SU-DHL-6 (cell line): Measurements from ENCODE around the gene MYCBPAP.

Experiments
- H2AFZ ChIP-seq: fragments of 200-600 bp; sonication (generic); 2 replicates; pipeline ENCODE4 v1.6.1; 2014; ENCODE audit warnings: low read depth, mild to moderate bottlenecking, moderate library complexity, mixed read lengths, antibody characterized with exemption, low read length; ENCODE audit not compliant: severe bottlenecking
- H3F3A ChIP-seq: fragments of 200-600 bp; shearing (Covaris generic); 2 replicates; pipeline ENCODE4 v1.6.0; 2016; ENCODE audit warnings: antibody characterized with exemption, mild to moderate bottlenecking; ENCODE audit not compliant: insufficient read depth
- H3K27ac ChIP-seq: fragments of 200-600 bp; sonication (generic); 2 replicates; pipeline ENCODE4 v1.5.1; 2016; ENCODE audit warnings: low read depth, mild to moderate bottlenecking, low read length, moderate library complexity, mixed read lengths
- H3K27me3 ChIP-seq: fragments of 200-600 bp; sonication (generic), shearing (Covaris generic); 2 replicates; pipeline ENCODE4 v1.6.0; 2014; ENCODE audit warnings: mild to moderate bottlenecking, low read length
- H3K36me3 ChIP-seq: fragments of 200-600 bp; sonication (generic); 2 replicates; pipeline ENCODE4 v1.6.1; 2014; ENCODE audit warnings: mild to moderate bottlenecking, low read length, mixed read lengths
- H3K4me2 ChIP-seq: fragments of 300-600, 200-600 bp; shearing (Covaris generic), sonication (generic); 2 replicates; pipeline ENCODE4 v1.6.0; 2014; ENCODE audit warnings: low read length, low read depth, mild to moderate bottlenecking; ENCODE audit not compliant: poor library complexity, severe bottlenecking
- H3K4me3 ChIP-seq: fragments of 200-600 bp; sonication (generic); 2 replicates; pipeline ENCODE4 v1.5.1; 2014; ENCODE audit warnings: antibody characterized with exemption, low read length, mild to moderate bottlenecking, mixed read lengths; ENCODE audit not compliant: insufficient read depth, poor library complexity, severe bottlenecking
- H3K79me2 ChIP-seq: fragments of 200-600 bp; sonication (generic); 2 replicates; pipeline ENCODE4 v1.6.1; 2014; ENCODE audit warnings: mild to moderate bottlenecking, low read length, moderate library complexity; ENCODE audit not compliant: insufficient read depth
- H3K9ac ChIP-seq: fragments of 200-600 bp; sonication (generic); 2 replicates; pipeline ENCODE4 v1.7.0; 2014; ENCODE audit warnings: mild to moderate bottlenecking, low read length
- H3K9me2 ChIP-seq: fragments of 200-600 bp; sonication (generic); replicated peaks from 2 replicates; pipeline ENCODE4 v1.6.1; 2014; ENCODE audit warnings: low read length; ENCODE audit not compliant: insufficient read depth
- H3K9me3 ChIP-seq: fragments of 200-600 bp; sonication (generic); 2 replicates; pipeline ENCODE4 v1.6.1; 2014; ENCODE audit warnings: low read length, mixed read lengths; ENCODE audit not compliant: insufficient read depth
- H4K20me1 ChIP-seq: fragments of 200-600 bp; sonication (generic); 2 replicates; pipeline ENCODE4 v1.6.1; 2014; ENCODE audit warnings: low read depth, mild to moderate bottlenecking, antibody characterized with exemption, low read length, moderate library complexity, mixed read lengths
- CTCF ChIP-seq: fragments of 200-600 bp; sonication (generic); IDR thresholded peaks from one replicate; pipeline ENCODE4 v1.5.1; 2017; ENCODE audit warnings: antibody characterized with exemption, mild to moderate bottlenecking, low read length, moderate library complexity; ENCODE audit not compliant: insufficient read depth, poor library complexity, severe bottlenecking
- EZH2phosphoT487 ChIP-seq: fragments of 200-600 bp; sonication (generic), shearing (Covaris generic); conservative IDR thresholded peaks from 2 replicates; pipeline ENCODE4 v1.6.1; 2018; ENCODE audit warnings: mild to moderate bottlenecking, antibody characterized with exemption, low read length, moderate library complexity, mixed read lengths

Gene MYCBPAP

GRCh38 chr17:50533720-50534148 is 25.5 kb downstream of the MYCBPAP start:
- Histone ChIP-seq H3K27me3 (no peaks in the 10 kb centered on the region), H3F3A (no peaks in the 10 kb centered on the region), H3K79me2 (no peaks in the 10 kb centered on the region), H3K9me3 (no peaks in the 10 kb centered on the region), H3K4me2 (no peak overlapping the region), H3K27ac (no peak overlapping the region), H2AFZ (no peak overlapping the region), H3K9ac (no peak overlapping the region), H3K9me2 (no peaks in the 10 kb centered on the region), H3K4me3 (no peak overlapping the region), H3K36me3 (no peaks in the 10 kb centered on the region), H4K20me1 (no peaks in the 10 kb centered on the region)
- TF ChIP-seq EZH2phosphoT487 (no peak), CTCF (no peak)

GRCh38 chr17:50534222-50534978 is 26.2 kb downstream of the MYCBPAP start:
- Histone ChIP-seq H3K4me3 (no peak overlapping the region), H3K27ac (no peak overlapping the region), H2AFZ (no peak overlapping the region), H4K20me1 (no peaks in the 10 kb centered on the region), H3K9me2 (no peaks in the 10 kb centered on the region), H3K9ac (no peak overlapping the region), H3K9me3 (no peaks in the 10 kb centered on the region), H3K36me3 (no peaks in the 10 kb centered on the region), H3K4me2 (no peak overlapping the region), H3F3A (no peaks in the 10 kb centered on the region), H3K79me2 (no peaks in the 10 kb centered on the region), H3K27me3 (no peaks in the 10 kb centered on the region)
- no peak for TF ChIP-seq EZH2phosphoT487
- TF ChIP-seq CTCF = no peak

GRCh38 chr17:50534979-50535326 is 26.7 kb downstream of the MYCBPAP start:
- H3K27ac ChIP-seq = no peak overlapping the region

More at GRCh38 chr17:50534979-50535326, 26.7 kb downstream of the MYCBPAP start:
- Histone ChIP-seq H2AFZ (no peak overlapping the region), H3K9me2 (no peaks in the 10 kb centered on the region), H3K9me3 (no peaks in the 10 kb centered on the region), H3K4me3 (no peak overlapping the region), H3K4me2 (no peak overlapping the region), H3K27me3 (no peaks in the 10 kb centered on the region), H3F3A (no peaks in the 10 kb centered on the region), H3K79me2 (no peaks in the 10 kb centered on the region), H4K20me1 (no peaks in the 10 kb centered on the region), H3K36me3 (no peaks in the 10 kb centered on the region), H3K9ac (no peak overlapping the region)
- TF ChIP-seq EZH2phosphoT487 (no peak), CTCF (no peak)
